Spleen (tissue), 11 donors: ENCODE data around the gene SSBP2. TPM values are rescaled to one million over a fixed set of nuclear protein-coding genes. Genes with fewer than 3 reads are reported as not detected.

Source experiments
- DNase-seq: peaks from one replicate; pipeline ENCODE4 v3.0.0-alpha.2; 2020
- H3K27ac ChIP-seq, 8 donors: fragments of 200-600 bp; sonication (generic) in 7 of 8; 1 replicate in 4 of 8; 2 replicates in 4 of 8; pipeline versions ENCODE4 v1.5.0 to v1.8.0; 2016 to 2021; ENCODE audit warnings: inconsistent platforms in 4 of 8, mild to moderate bottlenecking in 4 of 8, moderate library complexity in 1 of 8
- H3K27me3 ChIP-seq, 7 donors: fragments of 200-600 bp; sonication (generic) in 6 of 7; replicated peaks in 1 of 7; 1 replicate in 4 of 7; 2 replicates in 3 of 7; pipeline versions ENCODE4 v1.5.0 to v1.8.0; 2016 to 2021; ENCODE audit warnings: inconsistent platforms in 3 of 7, mild to moderate bottlenecking in 1 of 7
- H3K36me3 ChIP-seq, 6 donors: fragments of 200-600 bp; sonication (generic) in 5 of 6; 1 replicate in 4 of 6; 2 replicates in 2 of 6; pipeline versions ENCODE4 v1.5.0 to v1.8.0; 2016 to 2021; ENCODE audit warnings: inconsistent platforms in 2 of 6
- H3K4me1 ChIP-seq, 6 donors: fragments of 200-600 bp; sonication (generic) in 5 of 6; 1 replicate in 3 of 6; 2 replicates in 3 of 6; pipeline versions ENCODE4 v1.5.0 to v1.8.0; 2016 to 2021; ENCODE audit warnings: inconsistent platforms in 3 of 6
- H3K4me3 ChIP-seq, 8 donors: fragments of 200-600 bp; sonication (generic) in 7 of 8; 1 replicate in 4 of 8; 2 replicates in 4 of 8; pipeline versions ENCODE4 v1.5.0 to v1.8.0; 2016 to 2021; ENCODE audit warnings: inconsistent platforms in 4 of 8, mild to moderate bottlenecking in 4 of 8, moderate library complexity in 2 of 8
- H3K9me3 ChIP-seq, 8 donors: fragments of 200-600 bp; sonication (generic) in 7 of 8; 1 replicate in 4 of 8; 2 replicates in 4 of 8; pipeline versions ENCODE4 v1.5.0 to v1.8.0; 2016 to 2021; ENCODE audit warnings: inconsistent platforms in 4 of 8
- POLR2A ChIP-seq, 3 donors: fragments of 450-650 bp; IDR thresholded peaks; one replicate each; pipeline ENCODE4 v1.5.1; 2017; ENCODE audit warnings: antibody characterized with exemption in 3 of 3, mild to moderate bottlenecking in 1 of 3
- POLR2AphosphoS5 ChIP-seq, 3 donors: sonication (generic); formaldehyde crosslinking; IDR thresholded peaks; one replicate each; pipeline ENCODE4 v1.5.1; 2017; ENCODE audit warnings: antibody characterized with exemption in 3 of 3
- WGBS, 5 donors: extraction: QIAGEN DNeasy Blood & Tissue Kit in 3 of 5; methylation state at CpG; one replicate each; pipeline versions ENCODE4 v1.1.5 to v1.1.7; 2013 to 2018; 5-methylcytosine and 5-hydroxymethylcytosine counted together
- intact Hi-C: fragments of 100-400 bp; cut with DNase I; formaldehyde crosslinking; loops from one replicate; pipeline ENCODE4 v1.15.0; 2023; ENCODE audit warnings: low total_unique reads
- polyA plus RNA-seq, 3 donors: library from polyadenylated mRNA; stranded (reverse); fragments of 200-250 nt; gene quantifications; one replicate each; pipeline ENCODE4 v1.2.1, GENCODE V29; 2013
- total RNA-seq, 7 donors: library from RNA; depleted of rRNA in 3 of 7; stranded (reverse); fragments of >200 nt in 3 of 7; fragmentation: NEBNext Ultra II Directional in 4 of 7; extraction: Animal tissue kit (Norgen Biotek cat#: 25700) in 4 of 7; gene quantifications; one replicate each; pipeline versions ENCODE4 v1.1.0 to v1.2.1, GENCODE V29; 2016 to 2021
- TF ChIP-seq, protein P1 (sequence below), 11 experiments: fragments of 200-600 bp in 7 of 11; fragments of 450-650 bp in 4 of 11; sonication (generic) in 4 of 11; IDR thresholded peaks in 8 of 11; conservative IDR thresholded peaks in 3 of 11; 1 replicate in 7 of 11; 2 replicates in 4 of 11; pipeline versions ENCODE4 v1.4.0 to v1.8.0; 2016 to 2021; ENCODE audit warnings: antibody characterized with exemption in 11 of 11, inconsistent platforms in 4 of 11, mild to moderate bottlenecking in 1 of 11
- donor health status: healthy with polysubstance abuse.
- donor health status: DM: no; HTN: no; CAD: no; lungs with moderate emphysema.
- donor health status: DM: no; HTN: no; CAD: no.
- donor health status: Bipolar disorder and iron deficiency.
- donor health status: healthy.
- donor health status: DM: no; HTN: no; CAD: no.
- donor health status: DM: yes; HTN: yes; CAD: no.

The SSBP2 gene
- total and polyA plus RNA-seq, 10 donors = 12.2 to 40.8 (median 29.6) TPM

DNA sequence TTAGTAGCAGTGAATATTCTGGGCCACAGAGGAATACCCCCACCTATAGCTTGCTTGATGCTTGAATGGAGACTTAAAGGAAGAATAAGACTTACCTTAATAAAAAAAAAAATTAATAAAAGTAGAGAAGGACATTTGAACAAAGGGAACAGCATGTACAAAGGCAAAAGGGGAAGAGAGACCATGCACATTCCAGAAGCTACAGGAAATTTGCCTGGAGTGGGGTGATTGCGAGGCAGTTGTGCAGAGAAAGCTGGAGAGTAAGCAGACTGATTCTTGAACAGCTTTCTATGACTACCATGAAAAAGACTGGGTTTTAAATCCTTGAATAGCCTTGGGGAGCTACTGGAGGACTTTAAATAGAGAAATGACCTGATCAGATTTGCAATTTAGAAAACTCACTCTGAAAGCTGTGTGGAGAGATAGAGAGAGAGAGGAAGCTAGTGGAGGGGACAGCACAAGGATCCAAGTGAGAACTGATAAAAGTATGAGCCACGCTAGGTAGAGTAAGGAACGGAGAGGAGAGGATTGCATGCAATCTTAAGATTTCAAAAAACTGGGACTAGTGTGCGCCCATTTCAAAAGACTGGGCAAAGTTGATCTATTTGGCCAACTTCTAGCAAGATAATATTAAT is 12.5 kb upstream of the SSBP2 start:
- no peaks in the 10 kb centered on the region for H3K9me3 ChIP-seq
- 81 to 95% (median 91%) methylated on average over 4 of the region's 4 CpGs for WGBS, 5 donors
- H3K36me3 ChIP-seq = no peaks in the 10 kb centered on the region
- H3K4me1 ChIP-seq = peaks cover 0 to 14% (median 9%) of the 10 kb centered on the region in 6 donors
- intact Hi-C loops = no loop called here
- H3K27ac ChIP-seq = no peak overlapping the region
- no peak overlapping the region for H3K4me3 ChIP-seq
- DNase-seq = no peak
- H3K27me3 ChIP-seq = no peaks in the 10 kb centered on the region
- TF ChIP-seq POLR2A (IDR thresholded peaks at IDR 0.05) (no peak), POLR2AphosphoS5 (IDR thresholded peaks at IDR 0.05) (no peak)
- TF ChIP-seq, protein P1, sequence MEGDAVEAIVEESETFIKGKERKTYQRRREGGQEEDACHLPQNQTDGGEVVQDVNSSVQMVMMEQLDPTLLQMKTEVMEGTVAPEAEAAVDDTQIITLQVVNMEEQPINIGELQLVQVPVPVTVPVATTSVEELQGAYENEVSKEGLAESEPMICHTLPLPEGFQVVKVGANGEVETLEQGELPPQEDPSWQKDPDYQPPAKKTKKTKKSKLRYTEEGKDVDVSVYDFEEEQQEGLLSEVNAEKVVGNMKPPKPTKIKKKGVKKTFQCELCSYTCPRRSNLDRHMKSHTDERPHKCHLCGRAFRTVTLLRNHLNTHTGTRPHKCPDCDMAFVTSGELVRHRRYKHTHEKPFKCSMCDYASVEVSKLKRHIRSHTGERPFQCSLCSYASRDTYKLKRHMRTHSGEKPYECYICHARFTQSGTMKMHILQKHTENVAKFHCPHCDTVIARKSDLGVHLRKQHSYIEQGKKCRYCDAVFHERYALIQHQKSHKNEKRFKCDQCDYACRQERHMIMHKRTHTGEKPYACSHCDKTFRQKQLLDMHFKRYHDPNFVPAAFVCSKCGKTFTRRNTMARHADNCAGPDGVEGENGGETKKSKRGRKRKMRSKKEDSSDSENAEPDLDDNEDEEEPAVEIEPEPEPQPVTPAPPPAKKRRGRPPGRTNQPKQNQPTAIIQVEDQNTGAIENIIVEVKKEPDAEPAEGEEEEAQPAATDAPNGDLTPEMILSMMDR (IDR thresholded peaks at IDR 0.05 in 8 of 11, conservative IDR thresholded peaks at IDR 0.05 in 3 of 11) = no peak

DNA sequence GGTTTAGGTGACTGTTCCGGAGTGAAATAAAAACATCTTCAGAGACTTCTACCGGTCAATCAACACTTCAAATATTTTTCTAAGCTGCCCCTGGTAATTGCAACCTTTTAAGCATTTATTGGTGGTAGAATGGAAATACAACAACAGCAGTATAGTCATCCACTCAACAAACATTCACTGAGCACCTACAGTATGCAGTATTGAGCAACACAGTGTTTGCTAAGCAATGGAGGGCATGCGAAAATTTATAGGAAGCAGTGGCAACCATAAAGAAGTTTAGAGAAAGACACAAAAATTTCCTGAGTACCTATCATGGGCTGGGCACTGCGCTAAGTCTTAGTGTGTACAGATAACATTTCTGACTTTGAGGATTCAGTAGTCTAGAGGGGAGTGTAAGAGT is 12.0 kb upstream of the SSBP2 start:
- intact Hi-C loops = no loop called here
- TF ChIP-seq POLR2AphosphoS5 (IDR thresholded peaks at IDR 0.05) = no peak
- TF ChIP-seq, protein P1 (IDR thresholded peaks at IDR 0.05 in 8 of 11, conservative IDR thresholded peaks at IDR 0.05 in 3 of 11) = no peak
- TF ChIP-seq POLR2A (IDR thresholded peaks at IDR 0.05) = no peak
- Histone ChIP-seq H3K4me3 (no peak overlapping the region), H3K27ac (no peak overlapping the region), H3K9me3 (no peaks in the 10 kb centered on the region), H3K36me3 (no peaks in the 10 kb centered on the region), H3K4me1 (peaks cover 0 to 14% (median 9%) of the 10 kb centered on the region in 6 donors), H3K27me3 (no peaks in the 10 kb centered on the region)
- DNase-seq = no peak
- WGBS, 5 donors = 86 to 94% (median 91%) methylated on average over 4 of the region's 4 CpGs

DNA sequence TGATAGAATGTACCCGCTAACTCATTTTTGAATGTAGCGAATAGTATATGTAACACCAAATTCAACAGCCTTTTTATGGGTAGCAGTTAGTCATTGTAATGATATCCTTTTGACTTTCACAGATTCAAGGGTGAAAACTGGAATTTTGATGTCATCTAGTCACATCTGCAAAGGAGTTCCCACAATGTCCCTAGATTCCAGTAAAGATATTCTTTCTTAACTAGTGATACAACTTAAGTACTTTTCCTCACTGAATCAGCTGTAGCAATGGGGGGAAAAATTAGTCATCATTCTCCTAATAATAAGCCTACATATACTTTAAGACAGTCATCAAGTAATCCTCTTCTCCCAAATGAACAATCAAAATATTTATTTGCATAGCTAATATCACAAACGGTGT is 11.5 kb upstream of the SSBP2 start:
- TF ChIP-seq POLR2A (IDR thresholded peaks at IDR 0.05) (no peak), POLR2AphosphoS5 (IDR thresholded peaks at IDR 0.05) (no peak)
- TF ChIP-seq, protein P1 (IDR thresholded peaks at IDR 0.05 in 8 of 11, conservative IDR thresholded peaks at IDR 0.05 in 3 of 11) = no peak
- Histone ChIP-seq H3K4me3 (no peak overlapping the region), H3K9me3 (no peaks in the 10 kb centered on the region), H3K4me1 (peaks cover 0 to 14% (median 9%) of the 10 kb centered on the region in 6 donors), H3K27ac (no peak overlapping the region), H3K27me3 (no peaks in the 10 kb centered on the region), H3K36me3 (no peaks in the 10 kb centered on the region)
- no peak for DNase-seq
- intact Hi-C loops = no loop called here
- 92 to 95% (median 93%) methylated on average over 3 of the region's 3 CpGs for WGBS, 5 donors

DNA sequence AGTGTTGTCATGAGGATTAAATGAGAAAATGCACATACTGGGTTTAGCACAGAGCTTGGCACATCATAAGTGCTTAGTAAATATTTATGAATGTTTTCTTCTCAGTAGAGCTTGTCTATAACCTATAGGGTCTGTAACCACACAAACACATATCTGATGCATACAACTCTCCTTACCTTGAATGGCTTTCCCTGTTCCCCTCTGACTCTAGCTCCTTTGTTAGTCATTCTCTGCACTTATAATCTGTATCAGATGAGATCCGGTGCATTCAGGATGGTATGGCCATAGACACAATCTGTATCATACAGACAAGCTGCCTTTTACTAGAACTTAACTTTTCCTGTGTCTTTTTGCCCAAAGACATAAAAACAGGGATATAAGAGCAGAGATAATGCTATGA is 11.1 kb upstream of the SSBP2 start:
- intact Hi-C loops = no loop called here
- peaks cover 0 to 14% (median 9%) of the 10 kb centered on the region in 6 donors for H3K4me1 ChIP-seq
- no peaks in the 10 kb centered on the region for H3K27me3 ChIP-seq
- no peak overlapping the region for H3K27ac ChIP-seq
- DNase-seq = no peak
- no peak overlapping the region for H3K4me3 ChIP-seq
- no peaks in the 10 kb centered on the region for H3K36me3 ChIP-seq
- H3K9me3 ChIP-seq = no peaks in the 10 kb centered on the region
- TF ChIP-seq POLR2A (IDR thresholded peaks at IDR 0.05) (no peak), POLR2AphosphoS5 (IDR thresholded peaks at IDR 0.05) (no peak)
- TF ChIP-seq, protein P1 (IDR thresholded peaks at IDR 0.05 in 8 of 11, conservative IDR thresholded peaks at IDR 0.05 in 3 of 11) = no peak
- 96 to 100% (median 96%) methylated on average over 1 of the region's 1 CpG for WGBS, 5 donors
